Stimulated activated naive CD8-positive, alpha-beta T cell treated with anti-CD3 and anti-CD28 coated beads, Interleukin-15, Interleukin-2, amounts not matched to agents 100 ng/mL and 50 ng/mL, for 24 hours (primary cell): ENCODE results near the gene FREY1.
A peak's percentile ranks its signal among the peaks of the same experiment; 100 is the strongest.

Experiments
- H3K27ac Mint-ChIP-seq: one replicate; pipeline ENCODE4 v1.8.0; 2021; ENCODE audit warnings: mild to moderate bottlenecking, mixed read lengths
- H3K27me3 Mint-ChIP-seq: one replicate; pipeline ENCODE4 v1.8.0; 2021; ENCODE audit warnings: mixed read lengths
- H3K36me3 Mint-ChIP-seq: one replicate; pipeline ENCODE4 v1.8.0; 2021; ENCODE audit warnings: low read depth, mixed read lengths
- H3K4me1 Mint-ChIP-seq: one replicate; pipeline ENCODE4 v1.8.0; 2021; ENCODE audit warnings: low read depth, mixed read lengths
- H3K4me3 Mint-ChIP-seq: one replicate; pipeline ENCODE4 v1.8.0; 2021; ENCODE audit warnings: mild to moderate bottlenecking, mixed read lengths
- H3K9me3 Mint-ChIP-seq: one replicate; pipeline ENCODE4 v1.8.0; 2021; ENCODE audit warnings: mixed read lengths

FREY1 gene

DNA sequence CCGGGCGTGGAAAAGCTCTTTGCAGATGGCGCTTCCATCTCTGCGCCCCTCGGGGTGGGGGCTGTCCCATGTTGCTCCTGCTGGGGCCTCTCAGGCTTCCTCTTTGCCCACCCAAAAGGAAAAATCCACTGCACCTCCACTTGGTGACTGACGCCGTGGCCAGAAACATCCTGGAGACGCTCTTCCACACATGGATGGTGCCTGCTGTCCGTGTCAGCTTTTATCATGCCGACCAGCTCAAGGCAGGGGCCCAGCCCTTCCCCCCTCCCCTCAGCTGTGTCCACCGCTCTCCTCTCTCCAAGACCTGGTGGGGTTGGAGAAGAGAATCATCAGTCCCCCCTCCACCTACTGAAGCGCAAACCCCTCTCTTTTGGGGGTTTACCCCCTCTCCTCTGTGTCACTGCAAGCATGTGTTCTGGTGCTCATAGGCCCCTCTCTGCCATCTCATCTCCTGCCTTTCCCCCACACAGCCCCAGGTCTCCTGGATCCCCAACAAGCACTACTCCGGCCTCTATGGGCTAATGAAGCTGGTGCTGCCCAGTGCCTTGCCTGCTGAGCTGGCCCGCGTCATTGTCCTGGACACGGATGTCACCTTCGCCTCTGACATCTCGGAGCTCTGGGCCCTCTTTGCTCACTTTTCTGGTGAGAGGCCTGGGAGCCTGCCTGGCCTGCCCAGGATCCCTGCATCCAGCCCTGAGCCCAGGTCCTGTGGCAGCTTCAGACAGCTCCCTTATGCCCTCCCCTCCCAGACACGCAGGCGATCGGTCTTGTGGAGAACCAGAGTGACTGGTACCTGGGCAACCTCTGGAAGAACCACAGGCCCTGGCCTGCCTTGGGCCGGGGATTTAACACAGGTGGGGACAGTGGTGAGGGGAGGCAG is 17.2 kb upstream of the FREY1 start:
- H3K4me3 Mint-ChIP-seq: peak overlapping the region; percentile 66
- H3K9me3 Mint-ChIP-seq: no peaks in the 10 kb centered on the region
- no peaks in the 10 kb centered on the region for H3K36me3 Mint-ChIP-seq
- H3K27me3 Mint-ChIP-seq: peaks cover 13% of the 10 kb centered on the region
- H3K27ac Mint-ChIP-seq: no peak overlapping the region
- peaks cover 17% of the 10 kb centered on the region for H3K4me1 Mint-ChIP-seq

DNA sequence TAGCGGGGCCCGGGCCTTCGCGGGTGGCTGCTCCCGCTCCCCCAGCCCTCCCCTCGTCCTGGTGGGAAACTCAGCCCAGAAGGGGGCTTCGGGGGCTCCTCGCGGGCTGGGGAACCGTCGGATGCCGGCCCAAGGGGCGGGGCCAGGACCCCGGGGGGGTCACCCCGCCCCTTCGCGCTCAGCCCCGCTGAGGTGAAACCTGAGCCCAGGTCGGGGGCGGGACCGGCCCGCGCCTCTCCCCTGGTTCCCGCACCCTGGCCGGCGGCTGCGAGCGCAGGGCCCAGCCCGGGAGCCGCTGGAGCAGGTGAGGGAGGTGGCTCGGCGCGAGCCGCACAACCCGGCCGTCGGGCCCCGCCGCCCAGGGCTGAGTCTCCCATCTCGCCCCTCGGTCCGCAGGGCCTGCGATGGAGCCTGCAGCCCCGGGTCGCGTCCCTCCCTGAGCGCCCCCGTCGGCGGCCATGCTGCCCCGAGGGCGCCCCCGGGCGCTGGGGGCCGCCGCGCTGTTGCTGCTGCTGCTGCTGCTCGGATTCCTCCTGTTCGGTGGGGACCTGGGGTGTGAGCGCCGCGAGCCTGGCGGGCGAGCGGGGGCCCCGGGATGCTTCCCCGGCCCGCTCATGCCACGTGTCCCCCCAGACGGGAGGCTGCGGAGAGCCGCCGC is 15.5 kb upstream of the FREY1 start, which contains the start of gene LARGE2:
Gene LARGE2, plus strand, starts transcription at position 232 of the 658 bp plus-strand sequence. Its CDS starts 227 bp downstream, at position 459.
- Mint-ChIP-seq H3K9me3 (no peaks in the 10 kb centered on the region), H3K4me1 (peaks cover 31% of the 10 kb centered on the region), H3K4me3 (peak within 1 kb of the TSS; percentile 73), H3K27ac (peak within 1 kb of the TSS; percentile 70), H3K36me3 (no peaks in the 10 kb centered on the region), H3K27me3 (peaks cover 13% of the 10 kb centered on the region)

DNA sequence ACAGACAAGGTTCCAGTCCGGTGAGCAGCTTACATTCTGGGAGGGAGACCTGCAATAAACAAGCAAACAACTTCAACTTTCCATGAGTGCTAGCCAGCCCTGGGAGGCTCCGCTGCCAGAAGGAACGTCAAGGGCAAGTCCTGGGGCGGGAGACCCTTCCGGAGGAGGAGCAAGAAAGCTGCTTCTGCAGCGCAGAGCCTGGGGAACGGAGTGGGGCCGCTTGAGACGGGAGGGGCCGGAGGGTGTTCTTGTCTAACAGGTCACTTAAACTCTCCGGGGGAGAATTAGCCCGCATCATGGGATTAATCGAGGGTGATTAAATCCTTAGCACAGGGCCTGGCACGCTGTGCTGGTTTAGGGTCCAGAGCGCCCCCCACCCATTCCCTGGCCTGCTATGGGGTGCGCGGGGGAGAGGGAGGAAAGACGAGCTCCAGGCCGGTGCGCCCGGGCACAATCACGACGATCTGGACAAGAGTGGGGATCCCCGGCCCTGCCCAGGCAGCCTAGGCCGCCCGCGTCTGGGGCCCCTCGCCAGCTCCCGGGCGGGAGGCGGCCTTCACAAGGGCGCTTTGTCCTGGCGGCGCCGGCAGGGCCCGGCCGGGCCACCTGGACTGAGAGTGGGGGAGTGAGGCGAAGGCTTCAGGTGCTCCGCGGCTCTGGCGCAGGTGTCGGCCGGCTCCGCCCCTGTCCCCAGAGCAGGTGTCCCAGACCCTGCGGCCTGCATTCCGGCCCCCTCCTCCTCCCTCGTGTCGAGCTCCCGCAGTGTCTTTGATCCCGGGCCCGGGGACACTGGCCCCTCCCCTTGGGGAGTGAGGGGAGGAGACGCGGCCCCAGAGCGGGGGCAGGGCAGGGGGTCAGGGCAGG is 14.7 kb upstream of the FREY1 start:
- Mint-ChIP-seq H3K4me3 (peak overlapping the region; percentile 55), H3K27ac (no peak overlapping the region), H3K9me3 (no peaks in the 10 kb centered on the region), H3K27me3 (peaks cover 13% of the 10 kb centered on the region), H3K36me3 (no peaks in the 10 kb centered on the region), H3K4me1 (peaks cover 34% of the 10 kb centered on the region)

DNA sequence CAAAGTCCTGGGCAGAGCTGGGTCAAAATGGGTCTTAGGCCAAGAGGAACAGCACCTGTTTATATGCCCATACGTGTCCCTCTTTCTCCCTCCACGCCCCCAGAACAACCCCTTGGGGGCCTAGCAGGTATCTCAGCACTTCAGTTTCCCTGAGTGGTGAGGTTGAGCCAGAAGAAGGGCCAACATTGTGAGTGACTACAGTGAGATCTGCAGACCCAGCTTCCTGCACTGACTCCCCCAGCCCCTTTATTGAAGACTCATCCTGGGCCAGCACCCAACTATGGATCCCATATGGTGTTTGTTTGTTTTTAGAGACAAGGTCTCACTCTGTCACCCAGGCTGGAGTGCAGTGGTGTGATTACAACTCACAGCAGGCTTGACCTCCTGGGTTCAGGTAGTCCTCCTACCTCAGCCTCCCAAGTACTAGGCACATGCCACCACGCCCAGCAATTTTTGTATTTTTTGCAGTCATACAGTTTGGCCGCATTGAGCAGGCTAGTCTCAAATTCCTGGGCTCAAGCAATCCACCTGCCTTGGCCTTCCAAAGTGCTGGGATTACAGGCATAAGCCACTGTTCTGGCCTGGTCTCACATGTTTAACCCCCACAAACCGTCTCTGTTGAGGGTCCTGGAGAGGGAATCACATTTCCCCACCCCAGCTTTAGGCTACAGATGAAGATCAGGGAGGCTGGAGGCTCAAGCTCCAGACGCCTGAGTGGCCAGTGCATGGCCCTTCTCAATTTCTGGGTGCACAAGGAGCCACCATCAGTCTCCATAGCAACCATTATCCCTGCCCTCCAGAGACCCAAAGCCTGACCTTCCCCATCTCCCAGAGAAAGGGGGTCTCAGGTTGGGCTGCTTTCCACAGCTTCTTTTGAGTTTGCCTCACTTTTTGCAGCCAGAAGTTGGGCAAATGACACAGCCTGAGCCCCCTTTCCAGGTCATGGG is 13.7 kb upstream of the FREY1 start:
- H3K27ac Mint-ChIP-seq: no peak overlapping the region
- no peak overlapping the region for H3K4me3 Mint-ChIP-seq
- H3K9me3 Mint-ChIP-seq: no peaks in the 10 kb centered on the region
- peaks cover 44% of the 10 kb centered on the region for H3K4me1 Mint-ChIP-seq
- H3K27me3 Mint-ChIP-seq: peaks cover 13% of the 10 kb centered on the region
- H3K36me3 Mint-ChIP-seq: peaks cover 6% of the 10 kb centered on the region

DNA sequence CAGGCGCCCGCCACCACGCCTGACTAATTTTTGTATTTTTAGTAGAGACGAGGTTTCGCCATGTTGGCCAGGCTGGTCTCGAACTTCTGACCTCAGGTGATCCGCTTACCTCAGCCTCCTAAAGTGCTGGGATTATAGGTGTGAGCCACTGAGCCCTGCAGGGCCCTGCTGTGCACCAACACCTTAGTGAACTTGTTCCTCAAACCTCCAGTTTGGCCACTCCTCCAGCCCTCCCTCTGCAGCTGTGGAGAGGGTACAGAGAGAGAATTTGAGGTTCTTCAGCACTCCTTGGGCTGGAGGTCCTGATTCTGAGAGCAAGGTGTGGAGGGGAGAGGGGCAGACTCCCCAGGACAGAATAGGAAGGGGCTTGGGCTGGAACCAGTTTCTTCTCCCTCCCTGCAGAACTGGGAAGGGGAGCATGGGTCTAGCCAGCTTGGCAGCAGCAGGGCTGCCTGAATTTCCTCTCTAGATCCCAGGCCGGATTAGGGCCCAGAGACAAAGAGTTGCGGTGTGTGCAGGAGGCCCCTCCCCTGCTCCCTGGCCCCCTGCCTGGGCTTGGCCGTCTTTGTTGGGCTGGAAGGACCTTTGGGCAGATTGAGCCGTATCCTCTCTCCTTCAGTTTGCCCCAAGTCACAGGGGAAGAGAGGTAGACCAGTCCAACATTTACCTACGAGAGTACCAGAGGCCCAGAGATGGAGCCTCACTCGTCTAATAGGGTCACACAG is 12.9 kb upstream of the FREY1 start:
- H3K36me3 Mint-ChIP-seq: peaks cover 6% of the 10 kb centered on the region
- H3K4me1 Mint-ChIP-seq: peaks cover 48% of the 10 kb centered on the region
- peaks cover 13% of the 10 kb centered on the region for H3K27me3 Mint-ChIP-seq
- H3K9me3 Mint-ChIP-seq: no peaks in the 10 kb centered on the region
- H3K4me3 Mint-ChIP-seq: peak overlapping the region; percentile 20
- H3K27ac Mint-ChIP-seq: no peak overlapping the region

DNA sequence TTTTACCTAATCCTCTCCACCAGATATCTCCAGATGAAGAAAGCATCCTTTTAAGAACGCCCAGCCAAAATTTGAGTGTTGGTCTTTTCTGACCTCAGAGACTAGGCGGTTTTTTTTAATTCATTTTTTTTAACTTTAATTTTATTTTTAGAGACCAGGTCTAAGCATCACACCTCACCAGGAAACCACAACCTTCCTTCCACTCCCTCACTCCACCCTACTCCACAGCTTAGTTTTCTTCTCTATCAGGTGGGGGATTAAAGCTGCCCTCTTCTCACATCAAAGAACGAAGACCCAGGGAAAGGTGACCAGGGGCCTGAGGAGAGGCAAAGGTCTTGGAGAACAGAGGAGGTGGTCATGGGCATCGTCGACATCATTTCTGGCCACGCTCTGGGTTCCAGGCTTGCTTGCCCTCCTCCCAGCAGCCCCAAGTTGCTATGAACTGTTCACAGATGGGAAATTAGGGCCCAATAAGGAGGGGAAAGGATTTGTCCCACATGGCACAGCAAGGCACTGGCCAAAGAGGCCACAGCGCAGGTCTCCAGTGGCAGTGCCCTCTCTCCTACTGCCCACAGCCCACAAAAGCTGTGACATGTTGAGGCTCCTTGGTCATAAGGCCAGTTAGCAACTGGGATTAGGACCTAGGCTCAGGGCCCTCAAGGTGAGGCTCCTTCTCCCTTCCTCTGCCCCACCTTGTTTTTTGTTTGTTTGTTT is 12.0 kb upstream of the FREY1 start:
- H3K9me3 Mint-ChIP-seq: no peaks in the 10 kb centered on the region
- H3K36me3 Mint-ChIP-seq: peaks cover 6% of the 10 kb centered on the region
- H3K4me3 Mint-ChIP-seq: peak overlapping the region; percentile 97
- H3K27ac Mint-ChIP-seq: no peak overlapping the region
- peaks cover 10% of the 10 kb centered on the region for H3K27me3 Mint-ChIP-seq
- peaks cover 44% of the 10 kb centered on the region for H3K4me1 Mint-ChIP-seq

DNA sequence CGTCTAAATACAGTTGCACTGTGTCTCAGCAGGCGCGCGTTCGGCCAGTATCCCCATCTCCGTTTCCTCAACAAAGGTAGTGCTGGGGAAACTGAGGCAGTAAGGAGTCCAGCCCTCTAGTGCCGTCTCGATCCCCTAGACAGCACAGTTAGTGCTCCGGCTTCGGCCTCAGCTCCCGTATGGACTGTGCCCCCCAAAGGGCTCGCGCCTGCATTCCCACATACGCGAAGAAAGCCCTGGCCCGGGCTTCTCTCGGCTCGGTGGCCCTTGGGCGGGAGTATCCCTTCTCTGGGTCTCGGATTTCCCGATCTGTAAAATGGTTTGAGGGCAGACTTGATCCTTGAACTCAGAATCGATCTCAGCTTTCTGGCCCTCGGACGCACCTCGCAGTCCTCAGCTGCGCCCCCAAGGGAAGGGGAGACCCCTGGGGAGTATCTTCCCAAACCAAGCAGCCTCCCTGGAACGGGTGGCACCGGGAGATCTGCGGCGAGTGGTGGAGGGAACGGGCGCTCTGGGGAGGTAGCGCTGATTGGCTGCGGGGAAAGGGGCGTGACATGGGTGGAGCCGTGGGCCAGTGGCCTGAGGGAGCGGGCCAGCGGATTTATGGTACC is 11.4 kb upstream of the FREY1 start:
- Mint-ChIP-seq H3K4me3 (peak overlapping the region; percentile 97), H3K27ac (peak overlapping the region; percentile 94), H3K27me3 (peaks cover 8% of the 10 kb centered on the region), H3K36me3 (peaks cover 6% of the 10 kb centered on the region), H3K9me3 (no peaks in the 10 kb centered on the region), H3K4me1 (peaks cover 42% of the 10 kb centered on the region)

DNA sequence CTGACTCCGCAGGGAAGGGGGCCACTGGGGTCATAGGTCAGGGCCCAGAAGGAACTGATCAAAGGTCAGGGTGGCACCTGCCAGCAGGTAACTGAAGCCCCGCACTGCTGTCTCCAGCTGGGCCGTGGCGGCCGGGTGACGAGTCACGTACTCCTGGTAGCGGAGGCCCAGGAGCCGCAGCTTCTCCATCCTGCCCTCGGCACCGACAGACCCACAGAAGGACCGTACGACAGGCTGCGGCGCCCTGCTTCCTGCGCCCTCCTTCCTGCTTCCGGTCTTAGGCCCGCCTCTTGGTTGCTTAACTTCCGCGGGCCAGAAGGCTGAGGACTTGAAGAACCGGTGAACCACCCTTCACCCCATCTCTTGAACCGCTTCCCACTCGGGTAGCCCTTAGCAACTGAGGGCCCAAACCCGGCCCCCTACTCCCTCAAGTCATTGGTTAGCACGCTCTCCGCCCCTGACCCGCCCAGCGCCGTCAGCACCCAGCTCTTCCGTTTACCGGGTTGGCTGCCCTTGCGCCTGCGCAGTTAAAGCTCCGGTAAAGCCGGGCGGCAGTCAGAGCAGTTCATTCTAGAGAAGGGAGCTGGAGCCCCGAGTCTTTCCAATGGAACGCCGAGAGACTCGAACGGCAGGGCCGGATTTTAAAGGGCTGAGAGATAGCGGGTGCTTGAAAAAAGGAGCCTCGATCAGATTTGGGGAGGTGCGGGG is 10.7 kb upstream of the FREY1 start, which contains the start of gene PEX16:
Gene PEX16, minus strand, starts transcription at position 255 of the 708 bp plus-strand sequence. Its CDS starts 66 bp downstream, at position 189.
- peaks cover 39% of the 10 kb centered on the region for H3K4me1 Mint-ChIP-seq
- peaks cover 6% of the 10 kb centered on the region for H3K36me3 Mint-ChIP-seq
- H3K9me3 Mint-ChIP-seq: no peaks in the 10 kb centered on the region
- H3K27me3 Mint-ChIP-seq: peaks cover 5% of the 10 kb centered on the region
- peak within 1 kb of the TSS; percentile 97 for H3K4me3 Mint-ChIP-seq
- H3K27ac Mint-ChIP-seq: peak within 1 kb of the TSS; percentile 94

DNA sequence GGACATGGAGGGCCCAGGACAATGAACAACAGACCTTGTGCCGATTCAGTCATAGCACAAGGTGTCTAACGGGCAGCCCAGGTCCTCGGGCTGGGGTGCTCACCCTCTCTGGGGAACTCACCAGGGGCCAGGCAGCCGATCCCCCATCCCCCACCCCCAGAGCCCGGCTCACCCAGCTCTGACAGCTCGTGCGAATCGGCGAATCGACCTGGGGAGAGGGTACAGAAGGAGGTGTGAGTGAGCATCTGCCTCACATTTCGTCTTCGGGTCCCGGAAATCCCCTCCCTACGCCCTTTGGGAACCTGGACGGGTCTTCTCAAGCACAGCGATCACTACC is 10.2 kb upstream of the FREY1 start:
- Mint-ChIP-seq H3K9me3 (no peaks in the 10 kb centered on the region), H3K27me3 (peaks cover 5% of the 10 kb centered on the region)

DNA sequence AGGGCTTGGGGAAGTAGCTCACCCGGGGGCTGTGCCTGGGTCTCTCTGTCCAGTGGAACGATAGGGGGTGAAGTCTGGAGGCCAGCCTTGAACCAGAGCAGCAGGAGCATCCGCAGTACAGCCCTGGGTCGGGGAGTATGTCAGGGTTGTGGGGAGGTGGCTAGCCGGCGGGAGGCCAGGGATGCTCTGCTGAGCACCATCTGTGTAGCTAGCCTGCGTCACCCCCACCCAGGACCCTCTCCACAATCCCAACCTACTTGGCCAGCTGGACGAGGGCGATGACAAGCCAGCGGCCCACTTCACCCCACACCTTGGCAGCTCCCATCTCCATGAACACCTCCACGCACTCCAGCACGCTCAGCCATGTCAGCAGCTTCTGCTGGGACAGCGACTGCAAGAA is 8.4 kb upstream of the FREY1 start:
- Mint-ChIP-seq H3K36me3 (peaks cover 11% of the 10 kb centered on the region), H3K27me3 (no peaks in the 10 kb centered on the region), H3K27ac (peak overlapping the region; percentile 69), H3K4me3 (no peak overlapping the region), H3K4me1 (peaks cover 39% of the 10 kb centered on the region), H3K9me3 (no peaks in the 10 kb centered on the region)

More for the DNA sequence above, 10.2 kb upstream of the FREY1 start:
- Mint-ChIP-seq H3K27ac (peak overlapping the region; percentile 94), H3K4me1 (peaks cover 39% of the 10 kb centered on the region), H3K36me3 (peaks cover 6% of the 10 kb centered on the region), H3K4me3 (peak overlapping the region; percentile 97)

DNA sequence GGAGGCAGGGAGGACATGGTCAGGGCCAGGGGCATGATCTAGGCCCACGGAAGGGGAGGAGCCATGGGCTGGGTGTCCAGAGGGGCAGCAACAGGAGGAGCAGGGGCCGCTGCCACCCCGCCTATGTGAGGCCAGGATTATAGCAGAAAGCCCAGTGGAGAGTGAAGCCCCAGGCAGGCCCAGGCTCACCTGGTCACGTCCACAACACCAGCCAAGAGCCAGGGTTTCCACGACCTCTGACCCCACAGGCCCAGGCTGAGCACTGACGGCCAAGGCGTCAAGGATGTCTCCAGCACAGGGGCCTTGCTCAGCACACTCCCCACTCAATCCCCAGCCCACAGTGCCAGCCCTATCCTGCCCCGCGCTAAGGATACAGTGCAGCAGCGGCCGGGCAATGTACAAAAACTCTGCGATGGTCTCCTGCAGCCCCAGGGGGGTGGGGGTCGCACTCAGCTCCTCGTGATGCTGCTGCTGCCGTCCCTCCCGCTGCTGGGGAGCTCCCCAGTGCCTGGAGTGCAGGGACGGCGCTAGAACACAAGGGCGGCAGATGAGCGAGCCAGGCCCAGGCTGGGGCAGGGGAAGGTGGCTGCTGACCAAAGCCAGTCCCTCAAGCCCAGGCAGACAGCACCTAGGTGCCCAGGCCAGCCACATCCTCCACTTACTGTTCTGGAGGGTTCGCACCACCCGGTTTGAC is 7.0 kb upstream of the FREY1 start:
- Mint-ChIP-seq H3K4me3 (no peak overlapping the region), H3K27ac (no peak overlapping the region), H3K27me3 (no peaks in the 10 kb centered on the region), H3K4me1 (peaks cover 29% of the 10 kb centered on the region), H3K36me3 (peaks cover 11% of the 10 kb centered on the region), H3K9me3 (no peaks in the 10 kb centered on the region)

DNA sequence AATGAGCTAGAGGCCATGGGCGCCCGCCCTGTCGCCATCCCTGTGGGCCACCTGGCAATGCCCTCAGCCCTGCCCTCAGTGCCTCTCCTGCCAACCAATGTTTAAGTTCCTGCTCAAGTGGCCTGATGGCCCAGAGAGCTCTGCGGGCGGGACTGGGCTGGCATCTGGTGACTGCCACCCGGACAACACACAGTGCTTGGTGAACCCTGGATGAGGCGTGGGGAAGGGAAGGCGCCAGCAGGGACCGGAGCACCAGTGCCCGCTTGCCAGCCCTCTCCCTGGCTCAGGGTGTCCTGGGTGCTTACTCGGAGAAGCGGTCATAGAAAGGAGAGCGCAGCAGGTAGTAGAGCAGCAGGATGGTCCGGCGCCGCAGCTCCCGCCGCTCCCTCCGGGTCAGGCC is 6.4 kb upstream of the FREY1 start:
- no peaks in the 10 kb centered on the region for H3K27me3 Mint-ChIP-seq
- H3K27ac Mint-ChIP-seq: no peak overlapping the region
- H3K4me3 Mint-ChIP-seq: no peak overlapping the region
- peaks cover 11% of the 10 kb centered on the region for H3K36me3 Mint-ChIP-seq
- H3K9me3 Mint-ChIP-seq: no peaks in the 10 kb centered on the region
- peaks cover 23% of the 10 kb centered on the region for H3K4me1 Mint-ChIP-seq
